Spleen (tissue), 11 donors: Measurements from ENCODE around the gene TTC23. TPM values are rescaled to one million over a fixed set of nuclear protein-coding genes. Genes with fewer than 3 reads are reported as not detected.

Experiments
- DNase-seq: peaks from one replicate; pipeline ENCODE4 v3.0.0-alpha.2; 2020
- H3K27ac ChIP-seq, 8 donors: fragments of 200-600 bp; sonication (generic) in 7 of 8; 1 replicate in 4 of 8; 2 replicates in 4 of 8; pipeline versions ENCODE4 v1.5.0 to v1.8.0; 2016 to 2021; ENCODE audit warnings: inconsistent platforms in 4 of 8, mild to moderate bottlenecking in 4 of 8, moderate library complexity in 1 of 8
- H3K27me3 ChIP-seq, 7 donors: fragments of 200-600 bp; sonication (generic) in 6 of 7; replicated peaks in 1 of 7; 1 replicate in 4 of 7; 2 replicates in 3 of 7; pipeline versions ENCODE4 v1.5.0 to v1.8.0; 2016 to 2021; ENCODE audit warnings: inconsistent platforms in 3 of 7, mild to moderate bottlenecking in 1 of 7
- H3K36me3 ChIP-seq, 6 donors: fragments of 200-600 bp; sonication (generic) in 5 of 6; 1 replicate in 4 of 6; 2 replicates in 2 of 6; pipeline versions ENCODE4 v1.5.0 to v1.8.0; 2016 to 2021; ENCODE audit warnings: inconsistent platforms in 2 of 6
- H3K4me1 ChIP-seq, 6 donors: fragments of 200-600 bp; sonication (generic) in 5 of 6; 1 replicate in 3 of 6; 2 replicates in 3 of 6; pipeline versions ENCODE4 v1.5.0 to v1.8.0; 2016 to 2021; ENCODE audit warnings: inconsistent platforms in 3 of 6
- H3K4me3 ChIP-seq, 8 donors: fragments of 200-600 bp; sonication (generic) in 7 of 8; 1 replicate in 4 of 8; 2 replicates in 4 of 8; pipeline versions ENCODE4 v1.5.0 to v1.8.0; 2016 to 2021; ENCODE audit warnings: inconsistent platforms in 4 of 8, mild to moderate bottlenecking in 4 of 8, moderate library complexity in 2 of 8
- H3K9me3 ChIP-seq, 8 donors: fragments of 200-600 bp; sonication (generic) in 7 of 8; 1 replicate in 4 of 8; 2 replicates in 4 of 8; pipeline versions ENCODE4 v1.5.0 to v1.8.0; 2016 to 2021; ENCODE audit warnings: inconsistent platforms in 4 of 8
- CTCF ChIP-seq, 11 experiments: fragments of 200-600 bp in 7 of 11; fragments of 450-650 bp in 4 of 11; sonication (generic) in 4 of 11; IDR thresholded peaks in 8 of 11; conservative IDR thresholded peaks in 3 of 11; 1 replicate in 7 of 11; 2 replicates in 4 of 11; pipeline versions ENCODE4 v1.4.0 to v1.8.0; 2016 to 2021; ENCODE audit warnings: antibody characterized with exemption in 11 of 11, inconsistent platforms in 4 of 11, mild to moderate bottlenecking in 1 of 11
- POLR2A ChIP-seq, 3 donors: fragments of 450-650 bp; IDR thresholded peaks; one replicate each; pipeline ENCODE4 v1.5.1; 2017; ENCODE audit warnings: antibody characterized with exemption in 3 of 3, mild to moderate bottlenecking in 1 of 3
- POLR2AphosphoS5 ChIP-seq, 3 donors: sonication (generic); formaldehyde crosslinking; IDR thresholded peaks; one replicate each; pipeline ENCODE4 v1.5.1; 2017; ENCODE audit warnings: antibody characterized with exemption in 3 of 3
- WGBS, 5 donors: extraction: QIAGEN DNeasy Blood & Tissue Kit in 3 of 5; methylation state at CpG; one replicate each; pipeline versions ENCODE4 v1.1.5 to v1.1.7; 2013 to 2018; 5-methylcytosine and 5-hydroxymethylcytosine counted together
- intact Hi-C: fragments of 100-400 bp; cut with DNase I; formaldehyde crosslinking; loops from one replicate; pipeline ENCODE4 v1.15.0; 2023; ENCODE audit warnings: low total_unique reads
- polyA plus RNA-seq, 3 donors: library from polyadenylated mRNA; stranded (reverse); fragments of 200-250 nt; gene quantifications; one replicate each; pipeline ENCODE4 v1.2.1, GENCODE V29; 2013
- total RNA-seq, 7 donors: library from RNA; depleted of rRNA in 3 of 7; stranded (reverse); fragments of >200 nt in 3 of 7; fragmentation: NEBNext Ultra II Directional in 4 of 7; extraction: Animal tissue kit (Norgen Biotek cat#: 25700) in 4 of 7; gene quantifications; one replicate each; pipeline versions ENCODE4 v1.1.0 to v1.2.1, GENCODE V29; 2016 to 2021
- donor health status: healthy with polysubstance abuse.
- donor health status: DM: no; HTN: no; CAD: no; lungs with moderate emphysema.
- donor health status: DM: no; HTN: no; CAD: no.
- donor health status: Bipolar disorder and iron deficiency.
- donor health status: healthy.
- donor health status: DM: no; HTN: no; CAD: no.
- donor health status: DM: yes; HTN: yes; CAD: no.

The TTC23 gene
- total and polyA plus RNA-seq, 10 donors = 3.6 to 17.0 (median 12.0) TPM

DNA sequence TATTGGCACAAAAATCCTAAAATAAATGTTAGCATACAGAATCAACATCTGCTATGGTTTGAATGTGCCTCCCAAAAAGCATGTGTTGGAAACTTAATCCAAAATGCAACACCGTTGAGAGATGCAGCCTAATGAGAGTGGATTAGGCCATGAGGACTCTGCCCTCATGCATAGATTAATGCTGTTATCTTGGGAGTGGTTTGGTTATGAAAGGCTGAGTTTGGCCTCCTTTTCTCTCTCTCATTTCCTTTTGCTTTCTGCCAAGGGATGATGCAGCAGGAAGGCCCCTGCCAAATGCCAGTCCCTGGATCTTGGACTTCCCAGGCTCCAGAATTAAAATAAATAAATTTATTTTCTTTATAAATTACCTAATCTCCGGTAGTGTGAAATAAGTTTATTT is 95.1 kb downstream of the TTC23 start:
- WGBS, 5 donors = 80 to 96% (median 85%) methylated on average over 2 of the region's 2 CpGs

GRCh38 chr15:99153026-99153535 is 96.3 kb downstream of the TTC23 start:
- H3K4me1 ChIP-seq = no peaks in the 10 kb centered on the region
- H3K27me3 ChIP-seq = no peaks in the 10 kb centered on the region
- no peak for TF ChIP-seq POLR2A (IDR thresholded peaks at IDR 0.05)
- no peak for TF ChIP-seq CTCF (IDR thresholded peaks at IDR 0.05 in 8 of 11, conservative IDR thresholded peaks at IDR 0.05 in 3 of 11)
- TF ChIP-seq POLR2AphosphoS5 (IDR thresholded peaks at IDR 0.05) = no peak
- intact Hi-C loops = no loop called here
- H3K36me3 ChIP-seq = peaks cover 0 to 32% (median 0%) of the 10 kb centered on the region in 6 donors
- 77 to 87% (median 81%) methylated on average over 6 of the region's 6 CpGs for WGBS, 5 donors
- no peak for DNase-seq
- H3K9me3 ChIP-seq = no peaks in the 10 kb centered on the region
- no peak overlapping the region for H3K4me3 ChIP-seq
- no peak overlapping the region for H3K27ac ChIP-seq

More for the DNA sequence above, 95.1 kb downstream of the TTC23 start:
- Histone ChIP-seq H3K4me3 (no peak overlapping the region), H3K9me3 (no peaks in the 10 kb centered on the region), H3K36me3 (peaks cover 0 to 22% (median 3%) of the 10 kb centered on the region in 6 donors), H3K27me3 (no peaks in the 10 kb centered on the region), H3K27ac (no peak overlapping the region), H3K4me1 (no peaks in the 10 kb centered on the region)
- DNase-seq = no peak
- intact Hi-C loops = no loop called here
- no peak for TF ChIP-seq CTCF (IDR thresholded peaks at IDR 0.05 in 8 of 11, conservative IDR thresholded peaks at IDR 0.05 in 3 of 11)

DNA sequence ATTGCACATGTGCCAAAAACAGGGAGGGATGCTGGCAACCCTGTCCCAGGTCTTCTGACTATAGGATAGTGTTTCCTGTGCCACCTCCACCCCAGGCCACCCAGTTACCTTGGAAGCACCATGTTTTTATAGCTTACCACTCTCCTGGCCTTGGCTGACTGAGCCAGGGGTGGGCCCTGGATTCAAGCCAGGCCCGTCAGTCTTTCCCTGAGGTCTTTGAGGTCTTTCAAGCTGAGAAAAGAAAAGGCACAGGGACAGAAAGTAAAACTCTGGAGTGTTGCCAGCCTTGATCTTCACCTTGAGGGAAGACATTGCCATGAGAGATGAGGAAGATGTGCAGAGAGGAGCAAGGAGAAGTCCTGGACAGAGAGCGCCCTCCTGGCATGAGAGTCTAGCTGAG is 98.2 kb downstream of the TTC23 start:
- H3K27ac ChIP-seq = no peak overlapping the region
- H3K4me1 ChIP-seq = no peaks in the 10 kb centered on the region

DNA sequence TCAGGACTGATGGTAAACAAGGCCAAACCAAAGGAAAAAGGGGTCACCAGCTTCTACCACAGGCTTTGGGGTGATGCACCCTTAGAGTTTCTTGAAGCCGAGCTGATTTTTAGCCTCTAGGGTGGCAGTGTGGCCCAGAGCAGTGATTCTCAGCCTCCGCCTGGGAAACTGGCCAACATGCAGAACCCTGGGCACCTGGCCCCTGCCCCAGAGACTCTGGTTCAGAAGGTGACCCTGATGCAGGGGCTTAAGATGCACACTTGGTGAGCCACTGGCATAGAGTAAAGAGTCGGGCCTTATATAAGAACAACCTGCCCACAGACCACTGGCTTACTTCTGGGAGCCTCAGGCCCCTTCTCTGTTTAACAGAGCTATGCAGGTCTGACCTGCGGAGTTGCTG is 100.0 kb downstream of the TTC23 start:
- Histone ChIP-seq H3K4me1 (no peaks in the 10 kb centered on the region), H3K27me3 (no peaks in the 10 kb centered on the region), H3K36me3 (peaks cover 0 to 17% (median 0%) of the 10 kb centered on the region in 6 donors), H3K27ac (no peak overlapping the region), H3K4me3 (no peak overlapping the region), H3K9me3 (no peaks in the 10 kb centered on the region)
- intact Hi-C loops = no loop called here
- TF ChIP-seq CTCF (IDR thresholded peaks at IDR 0.05 in 8 of 11, conservative IDR thresholded peaks at IDR 0.05 in 3 of 11) (no peak), POLR2A (IDR thresholded peaks at IDR 0.05) (no peak)
- DNase-seq = no peak
- 92 to 99% (median 95%) methylated on average over 3 to 4 of the region's 4 CpGs for WGBS, 5 donors

More for the DNA sequence above, 98.2 kb downstream of the TTC23 start:
- TF ChIP-seq POLR2A (IDR thresholded peaks at IDR 0.05) = no peak
- TF ChIP-seq POLR2AphosphoS5 (IDR thresholded peaks at IDR 0.05) = no peak
- no peak for TF ChIP-seq CTCF (IDR thresholded peaks at IDR 0.05 in 8 of 11, conservative IDR thresholded peaks at IDR 0.05 in 3 of 11)
- Histone ChIP-seq H3K36me3 (peaks cover 0 to 29% (median 0%) of the 10 kb centered on the region in 6 donors), H3K27me3 (no peaks in the 10 kb centered on the region), H3K9me3 (no peaks in the 10 kb centered on the region), H3K4me3 (no peak overlapping the region)
- 79 to 92% (median 86%) methylated on average over 2 of the region's 2 CpGs for WGBS, 5 donors
- DNase-seq = no peak
- intact Hi-C loops = no loop called here
